ENCODE data around the gene CDKL1.

- TF ChIP-seq CTCF (conservative IDR thresholded peaks at IDR 0.05): no peak
- no peak for TF ChIP-seq EZH2 (IDR thresholded peaks at IDR 0.05; ENCODE audit: low read depth)
Measured at GRCh38 chr14:50373959-50374358, 22.7 kb downstream of the CDKL1 start.
